GM19467 (cell line): ENCODE results near the gene ARHGAP33.

Experiments
- ATAC-seq: cut with Tn5 transposase; IDR thresholded peaks from one replicate; pipeline ENCODE4 v1.9.1; 2021; ENCODE audit warnings: mild to moderate bottlenecking, moderate library complexity; ENCODE audit not compliant: unreplicated experiment

ARHGAP33 gene

GRCh38 chr19:35777961-35778360 lies 2.6 kb downstream of the ARHGAP33 start:
- ATAC-seq = no peak

- ATAC-seq = no peak
Measured at GRCh38 chr19:35779033-35779432, 3.7 kb downstream of the ARHGAP33 start.

GRCh38 chr19:35780058-35780457 lies 4.7 kb downstream of the ARHGAP33 start:
- no peak for ATAC-seq

DNA sequence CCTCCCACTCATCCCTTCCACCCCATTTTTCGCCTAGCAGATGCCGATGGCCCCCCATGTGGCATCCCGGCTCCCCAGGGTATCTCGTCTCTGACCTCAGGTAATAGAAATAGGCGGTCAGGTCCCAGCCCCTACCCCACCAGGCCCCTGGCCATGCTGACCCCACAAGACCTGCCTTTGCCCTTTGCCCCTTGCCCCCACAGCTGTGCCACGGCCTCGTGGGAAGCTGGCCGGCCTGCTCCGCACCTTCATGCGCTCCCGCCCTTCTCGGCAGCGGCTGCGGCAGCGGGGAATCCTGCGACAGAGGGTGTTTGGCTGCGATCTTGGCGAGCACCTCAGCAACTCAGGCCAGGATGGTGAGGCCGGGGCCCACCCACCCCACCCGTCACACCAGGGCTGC lies 5.4 kb downstream of the ARHGAP33 start:
- ATAC-seq = no peak

GRCh38 chr19:35781650-35782049 lies 6.3 kb downstream of the ARHGAP33 start:
- no peak for ATAC-seq

GRCh38 chr19:35782589-35782988 lies 7.2 kb downstream of the ARHGAP33 start:
- ATAC-seq = no peak

DNA sequence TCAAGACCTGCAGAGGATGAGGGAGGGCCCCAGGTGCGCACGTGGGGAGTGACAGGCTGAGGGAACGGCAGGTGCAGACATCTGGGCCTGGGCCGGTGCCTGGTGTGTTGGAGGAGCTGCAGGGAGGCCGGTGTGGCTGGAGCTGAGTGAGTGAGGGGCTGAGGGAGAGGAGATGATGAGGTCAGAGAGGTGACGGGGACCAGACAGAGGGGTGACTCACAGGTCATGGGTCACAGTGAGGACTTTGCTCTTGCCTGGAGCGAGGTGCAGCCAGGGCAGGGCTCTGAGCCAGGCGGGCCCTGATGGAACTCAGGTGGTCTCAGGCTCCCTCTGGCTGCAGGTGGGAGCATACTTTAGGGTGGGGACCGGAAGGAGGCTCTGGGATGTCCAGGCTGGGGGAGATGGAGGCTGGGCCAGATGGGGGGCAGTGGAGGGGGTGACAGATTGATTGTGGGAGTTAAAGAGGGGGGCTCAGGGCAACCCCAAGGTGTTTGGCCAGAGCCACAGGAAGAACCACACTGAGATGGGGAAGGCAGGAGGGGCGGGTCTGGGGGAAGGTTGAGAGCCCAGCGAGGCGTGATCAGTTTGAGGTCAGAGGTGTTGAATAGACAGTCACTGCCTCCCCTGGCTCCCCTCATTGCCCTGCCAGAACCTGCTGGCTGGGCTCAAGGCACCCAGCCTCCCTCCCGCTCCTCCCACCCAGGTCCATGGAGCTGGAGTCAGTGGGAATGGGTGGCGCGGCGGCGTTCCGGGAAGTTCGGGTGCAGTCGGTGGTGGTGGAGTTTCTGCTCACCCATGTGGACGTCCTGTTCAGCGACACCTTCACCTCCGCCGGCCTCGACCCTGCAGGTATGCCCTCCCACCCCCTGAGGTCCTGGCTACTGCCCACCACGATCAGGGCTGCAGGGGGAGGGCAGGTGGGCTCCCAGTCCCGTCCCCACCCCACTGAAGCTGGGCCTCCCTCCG lies 8.4 kb downstream of the ARHGAP33 start:
- no peak for ATAC-seq

GRCh38 chr19:35784503-35785338 lies 9.4 kb downstream of the ARHGAP33 start:
- no peak for ATAC-seq

- no peak for ATAC-seq
Measured at GRCh38 chr19:35785339-35785627, 9.9 kb downstream of the ARHGAP33 start.

DNA sequence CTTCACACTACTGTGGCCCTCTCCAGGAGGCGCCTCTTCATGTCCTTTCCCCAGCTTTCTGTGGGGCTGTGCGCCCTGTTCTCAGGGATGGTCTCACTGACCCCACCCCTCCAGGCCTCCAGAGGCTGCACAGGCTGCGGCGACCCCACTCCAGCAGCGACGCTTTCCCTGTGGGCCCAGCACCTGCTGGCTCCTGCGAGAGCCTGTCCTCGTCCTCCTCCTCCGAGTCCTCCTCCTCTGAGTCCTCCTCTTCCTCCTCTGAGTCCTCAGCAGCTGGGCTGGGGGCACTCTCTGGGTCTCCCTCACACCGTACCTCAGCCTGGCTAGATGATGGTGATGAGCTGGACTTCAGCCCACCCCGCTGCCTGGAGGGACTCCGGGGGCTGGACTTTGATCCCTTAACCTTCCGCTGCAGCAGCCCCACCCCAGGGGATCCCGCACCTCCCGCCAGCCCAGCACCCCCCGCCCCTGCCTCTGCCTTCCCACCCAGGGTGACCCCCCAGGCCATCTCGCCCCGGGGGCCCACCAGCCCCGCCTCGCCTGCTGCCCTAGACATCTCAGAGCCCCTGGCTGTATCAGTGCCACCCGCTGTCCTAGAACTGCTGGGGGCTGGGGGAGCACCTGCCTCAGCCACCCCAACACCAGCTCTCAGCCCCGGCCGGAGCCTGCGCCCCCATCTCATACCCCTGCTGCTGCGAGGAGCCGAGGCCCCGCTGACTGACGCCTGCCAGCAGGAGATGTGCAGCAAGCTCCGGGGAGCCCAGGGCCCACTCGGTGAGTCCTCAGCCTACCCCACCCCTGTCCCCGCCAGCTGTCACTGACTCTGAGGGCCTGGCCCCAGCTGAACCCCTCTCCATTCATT lies 11.2 kb downstream of the ARHGAP33 start:
- ATAC-seq = no peak

GRCh38 chr19:35787227-35787799 lies 11.9 kb downstream of the ARHGAP33 start:
- no peak for ATAC-seq

- no peak for ATAC-seq
Measured at GRCh38 chr19:35788205-35788960, 13.0 kb downstream of the ARHGAP33 start.

DNA sequence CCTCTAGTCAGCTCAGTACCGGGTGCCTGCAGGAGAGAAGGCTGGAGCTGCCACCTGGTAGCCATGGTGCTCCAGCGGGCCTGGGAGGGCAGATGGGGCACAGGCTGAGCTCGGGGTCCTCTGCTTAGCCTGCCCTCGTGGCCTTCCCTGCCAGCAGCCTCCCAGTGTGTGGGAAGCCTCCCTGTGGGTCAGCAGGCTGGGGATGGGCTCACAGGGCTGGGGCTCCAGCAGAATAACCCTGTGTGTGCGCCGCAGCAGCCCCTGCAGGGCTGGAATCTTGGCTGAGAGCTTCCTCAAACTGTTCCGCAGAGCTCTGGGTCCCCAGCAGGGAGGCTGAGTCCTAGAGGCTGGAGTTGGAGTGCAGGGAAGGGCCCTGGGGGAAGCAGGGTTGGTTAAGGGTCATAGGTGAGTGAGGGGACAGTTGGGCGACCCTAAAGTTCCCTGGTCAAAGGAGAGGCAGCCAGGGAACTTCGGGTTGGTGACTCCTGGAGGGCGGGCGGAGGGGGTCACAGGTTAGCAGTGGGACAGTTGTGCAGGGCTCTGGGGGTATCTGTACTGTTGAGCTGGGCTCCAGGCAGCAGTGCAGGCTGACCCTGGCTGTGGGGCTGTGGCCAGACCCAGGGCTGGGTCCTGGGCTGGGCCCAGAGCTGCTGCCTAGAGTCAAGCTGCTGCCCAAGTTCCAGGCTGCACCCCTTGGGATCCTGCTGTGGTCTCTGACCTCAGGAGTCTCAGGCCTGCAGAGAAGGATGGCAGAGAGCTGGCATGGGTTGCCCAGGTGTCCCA lies 14.0 kb downstream of the ARHGAP33 start:
- ATAC-seq = no peak

DNA sequence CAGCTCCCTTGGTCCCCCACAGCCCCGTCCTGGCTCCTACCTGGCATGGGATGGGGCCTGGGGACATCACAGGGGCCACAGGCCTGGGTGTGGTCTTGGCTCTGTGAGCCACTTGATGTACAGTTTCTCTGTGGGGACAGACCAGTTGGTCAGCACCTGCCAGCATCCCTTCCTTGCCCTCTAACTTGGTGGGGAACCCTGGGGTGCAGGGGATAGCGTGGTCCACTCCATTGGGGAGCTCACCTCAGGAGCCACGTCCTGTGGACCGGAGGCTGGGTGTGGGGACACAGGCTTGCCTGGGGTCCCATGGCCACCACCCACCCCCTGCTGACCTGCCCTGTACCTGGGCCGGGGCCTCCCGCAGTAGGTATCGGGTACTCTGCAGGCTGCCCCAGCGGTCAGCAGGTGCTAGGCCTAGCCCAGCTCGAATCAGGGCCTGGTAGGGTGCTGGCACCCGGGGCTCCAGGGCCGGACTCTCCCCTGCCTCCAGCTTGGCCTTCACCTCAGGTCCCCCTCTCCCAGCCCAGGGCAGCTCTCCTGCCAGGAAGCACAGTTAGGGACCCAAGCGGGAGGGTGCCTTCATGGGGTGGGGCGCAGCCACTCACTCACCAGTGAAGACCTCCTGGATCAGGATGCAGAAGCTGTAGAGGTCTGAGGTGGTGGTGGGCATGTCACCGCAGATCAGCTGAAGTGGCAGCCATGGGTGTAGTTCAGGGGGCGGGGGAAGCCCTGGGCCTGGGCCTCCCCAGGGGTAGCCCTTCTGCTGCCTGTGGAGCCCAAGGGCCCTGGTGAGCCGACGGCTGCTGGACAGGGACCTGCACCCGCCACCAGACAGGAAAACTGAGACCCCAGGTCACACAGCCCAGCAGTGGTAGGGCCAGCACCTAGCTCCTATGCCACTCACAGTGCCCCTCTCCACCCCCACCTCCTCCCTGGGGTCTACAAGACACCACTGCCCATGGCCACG lies 14.9 kb downstream of the ARHGAP33 start:
- no peak for ATAC-seq

DNA sequence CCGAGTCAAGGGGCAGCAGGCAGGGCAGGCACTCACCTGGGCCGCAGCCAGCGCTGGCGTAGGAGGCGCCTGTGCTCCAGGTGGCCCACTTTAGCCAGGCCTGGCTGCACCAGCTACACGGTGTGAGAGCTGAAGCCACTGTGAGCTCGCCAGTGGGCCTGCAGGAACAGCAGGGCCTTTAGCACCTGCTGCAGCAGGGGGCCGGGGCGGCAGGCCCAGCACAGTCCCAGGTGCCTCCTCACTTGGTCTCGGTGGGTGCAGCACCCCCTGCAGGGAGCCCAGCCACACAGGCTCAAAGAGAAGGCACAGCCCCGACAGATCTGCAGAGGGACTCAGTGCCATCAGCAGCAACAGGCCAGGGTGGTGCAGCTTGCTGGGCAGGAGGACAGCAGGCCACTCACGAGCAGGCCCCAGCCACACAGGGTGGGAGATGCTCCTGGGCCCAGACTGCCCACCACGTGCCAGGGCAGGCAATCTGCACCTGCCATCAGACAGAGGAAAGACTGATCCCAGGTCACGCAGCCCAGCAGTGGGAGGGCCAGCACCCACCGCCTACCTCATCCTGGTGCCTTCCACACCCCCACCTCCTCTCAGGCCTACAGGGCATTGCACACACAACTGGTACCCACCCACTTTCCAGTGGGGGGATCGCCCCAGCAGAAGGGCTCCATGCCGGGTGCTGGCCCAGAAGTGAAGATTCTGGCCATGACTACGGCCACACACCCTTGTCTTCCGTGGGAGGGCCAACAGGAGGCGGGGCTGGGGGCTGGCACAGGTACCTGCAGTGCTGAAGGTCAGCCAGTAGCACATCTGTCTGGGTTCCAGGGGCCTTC lies 15.8 kb downstream of the ARHGAP33 start:
- no peak for ATAC-seq

- ATAC-seq = no peak
Measured at GRCh38 chr19:35791814-35792279, 16.5 kb downstream of the ARHGAP33 start.

- no peak for ATAC-seq
Measured at GRCh38 chr19:35792312-35792711, 16.9 kb downstream of the ARHGAP33 start.
